Transverse colon (tissue), 3 donors: ENCODE results near the gene ARHGEF38.
"Not testable (repeated sequence)": the region's sequence is repeated elsewhere in the genome, so short reads cannot be mapped to it uniquely, and the experiment has no call there.

ENCODE experiments used
- CTCF ChIP-seq, 5 experiments: fragments of 200-600 bp in 3 of 5; fragments of 450-650 bp in 2 of 5; sonication (generic) in 3 of 5; IDR thresholded peaks; 1 replicate in 2 of 5; 2 replicates in 3 of 5; pipeline ENCODE4 v1.5.1; 2016 to 2017; ENCODE audit warnings: antibody characterized with exemption in 5 of 5, inconsistent platforms in 3 of 5, mild to moderate bottlenecking in 2 of 5, moderate library complexity in 1 of 5
- POLR2A ChIP-seq: fragments of 450-650 bp; IDR thresholded peaks from one replicate; pipeline ENCODE4 v1.6.1; 2016; ENCODE audit warnings: antibody characterized with exemption, mild to moderate bottlenecking, moderate library complexity

- TF ChIP-seq CTCF (IDR thresholded peaks at IDR 0.05); POLR2A: not testable (repeated sequence)
Measured at GRCh38 chr4:105695832-105696231, 143.4 kb downstream of the ARHGEF38 start.
